Renal cortex interstitium (tissue), 11 donors: Measurements from ENCODE around the gene C1QBP. TPM values are rescaled to one million over a fixed set of nuclear protein-coding genes. Genes with fewer than 3 reads are reported as not detected.

Experiments used
- DNase-seq, 11 donors: peaks; one replicate each; pipeline ENCODE4 v3.0.0-alpha.2; 2013; ENCODE audit warnings: low read depth in 9 of 11, low spot score in 4 of 11; ENCODE audit errors: extremely low read depth in 1 of 11
- polyA plus RNA-seq, 3 donors: library from polyadenylated mRNA; unstranded; fragments of 120-200 nt; gene quantifications; one replicate each; pipeline ENCODE4 v1.2.1, GENCODE V29; 2013; ENCODE audit not compliant: insufficient read length in 3 of 3

C1QBP gene
- polyA plus RNA-seq, 3 donors: 139 to 166 (median 157) TPM

DNA sequence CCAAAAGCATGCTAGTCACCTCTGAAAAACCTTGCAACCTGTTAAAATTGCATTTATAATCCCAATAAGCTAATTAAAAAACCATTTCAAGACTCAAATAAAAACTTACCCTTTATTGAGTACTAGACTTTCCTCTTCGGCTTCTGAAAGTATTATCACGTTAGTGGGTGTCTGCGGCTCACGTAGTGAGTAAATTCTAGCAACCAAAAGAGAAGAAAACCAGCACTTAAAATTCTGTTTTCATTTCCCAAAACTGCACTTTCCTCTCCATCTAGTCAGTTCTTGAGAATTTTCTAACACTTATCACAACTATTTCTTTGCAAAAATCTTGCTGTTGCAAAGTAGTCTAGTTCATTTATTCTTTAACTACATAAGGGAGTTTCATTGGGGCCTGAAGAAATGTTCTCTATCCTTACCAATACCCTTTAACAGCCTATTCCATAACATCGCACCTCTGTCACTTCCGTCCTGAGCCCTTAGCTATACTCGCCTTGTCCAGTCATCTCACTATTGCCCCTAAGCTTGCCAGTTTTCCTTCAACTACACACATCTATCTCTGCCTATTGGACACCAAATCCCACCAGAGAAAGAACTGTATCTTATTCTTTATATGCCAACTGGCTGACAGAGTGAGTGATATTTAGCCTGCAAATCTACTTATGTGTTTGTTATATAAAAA lies 28.2 kb downstream of the C1QBP start:
- no peak for DNase-seq

DNA sequence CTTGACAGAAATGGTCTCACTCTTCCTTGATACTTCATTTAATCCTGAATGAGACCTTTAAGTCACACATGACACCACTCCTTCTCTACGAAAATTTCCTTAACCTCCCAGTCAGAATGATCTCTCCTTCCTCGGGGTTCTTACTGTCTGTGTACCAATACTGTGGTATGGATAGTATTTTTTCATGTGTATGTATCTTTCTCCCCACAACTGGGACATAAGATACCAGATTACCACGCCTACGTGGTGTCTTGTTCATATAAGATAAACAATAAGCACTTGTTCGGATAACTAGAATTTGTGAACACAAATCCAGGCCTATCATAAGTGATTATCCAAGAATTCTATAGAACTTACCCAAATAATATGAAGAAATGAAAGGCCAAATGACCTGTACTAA lies 30.8 kb downstream of the C1QBP start:
- DNase-seq: no peak

DNA sequence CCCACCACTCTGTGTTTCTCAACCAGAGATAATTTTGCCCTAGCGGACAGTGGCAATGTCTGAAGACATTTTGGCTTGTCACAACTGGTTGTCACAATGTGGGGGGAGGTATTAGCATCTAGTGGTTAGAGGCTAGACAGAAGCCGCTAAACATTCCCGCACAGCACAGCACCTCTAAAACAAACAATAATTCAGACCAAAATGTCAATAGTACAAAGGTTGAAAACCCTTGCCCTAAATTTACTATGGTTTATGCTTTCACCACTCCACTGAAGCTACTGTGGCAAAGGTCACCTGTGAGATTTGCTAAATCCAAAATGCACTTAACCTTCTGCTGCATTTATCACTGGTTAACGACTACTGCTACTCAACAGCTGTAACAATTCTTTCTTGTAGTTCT lies 33.6 kb downstream of the C1QBP start:
- DNase-seq: no peak

DNA sequence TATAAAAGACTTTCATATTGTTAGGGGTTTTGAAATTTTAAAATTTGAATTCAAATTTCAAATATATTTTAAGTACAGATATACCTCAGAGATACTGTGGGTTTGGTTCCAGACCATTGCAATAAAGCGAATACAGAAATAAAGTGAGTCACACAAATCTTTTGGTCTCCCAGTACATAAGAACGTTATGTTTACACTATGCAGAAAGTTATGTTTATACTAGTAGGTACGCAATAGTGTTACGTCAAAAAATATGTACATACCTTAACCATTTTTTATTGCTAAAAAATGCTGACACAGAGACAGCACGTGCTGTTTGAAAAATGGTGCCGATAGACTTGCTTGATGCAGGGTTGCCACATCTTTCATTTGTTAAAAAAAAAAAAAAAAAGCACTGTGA lies 39.2 kb downstream of the C1QBP start:
- DNase-seq: no peak

DNA sequence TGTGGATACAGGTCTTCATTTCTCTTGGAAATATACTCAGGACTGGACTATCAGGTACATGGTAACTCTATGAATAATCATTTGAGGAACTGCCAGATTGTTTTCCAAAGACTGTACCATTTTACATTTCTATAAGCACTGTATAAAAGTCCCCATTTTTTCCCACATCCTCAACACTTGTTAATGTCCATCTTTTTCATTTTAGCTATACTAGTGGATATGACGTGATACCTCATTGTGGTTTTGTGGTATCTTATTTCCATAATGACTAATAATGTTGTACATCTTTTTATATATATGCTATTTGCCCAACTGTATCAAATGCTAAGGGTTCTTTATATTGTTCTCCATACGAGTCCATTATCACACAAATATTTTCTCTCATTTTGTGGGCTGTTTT lies 42.3 kb downstream of the C1QBP start:
- DNase-seq: no peak

DNA sequence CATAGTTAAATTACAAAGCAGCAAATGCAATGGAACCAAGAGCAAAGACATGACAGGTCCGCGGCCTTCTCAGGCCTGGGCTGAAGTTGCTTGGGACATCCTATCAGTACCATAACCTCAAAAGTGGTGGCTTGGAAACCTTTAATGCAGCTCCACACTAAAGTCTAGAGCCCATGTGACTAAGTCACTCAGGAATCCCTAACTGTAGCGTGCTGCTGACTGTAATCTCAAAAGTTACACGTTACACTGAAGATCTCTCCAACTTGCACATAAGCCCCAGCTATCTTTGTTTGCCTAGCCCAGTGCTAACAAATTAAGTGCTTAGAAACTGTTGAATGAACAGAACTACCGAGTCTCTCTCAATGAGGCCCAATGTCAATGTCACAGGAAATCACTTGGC lies 47.3 kb downstream of the C1QBP start:
- no peak for DNase-seq

Other genes with a start within 250 kb of the C1QBP start
- gene ZNF594, start 247.3 kb downstream of the C1QBP start, polyA plus RNA-seq: 10 to 100 TPM; 21.2 to 27.9 (median 22.7) TPM
- gene SCIMP, start 204.3 kb downstream of the C1QBP start, polyA plus RNA-seq: 1 to 10 TPM; 1.1 to 2.8 (median 1.3) TPM
- gene RABEP1, start 156.9 kb downstream of the C1QBP start, polyA plus RNA-seq: 10 to 100 TPM; 58.2 to 60.6 (median 59.9) TPM
- 10 to 100 TPM; 66.3 to 77.4 (median 74.0) TPM for gene NUP88, start 19.5 kb downstream of the C1QBP start, polyA plus RNA-seq
- gene RPAIN, start 19.0 kb downstream of the C1QBP start, polyA plus RNA-seq: 10 to 100 TPM; 64.0 to 86.9 (median 64.2) TPM
- 10 to 100 TPM; 17.6 to 21.2 (median 20.1) TPM for gene DHX33, start 29.8 kb upstream of the C1QBP start, polyA plus RNA-seq
- 10 to 100 TPM; 80.0 to 87.4 (median 85.0) TPM for gene DERL2, start 47.0 kb upstream of the C1QBP start, polyA plus RNA-seq
- gene MIS12, start 47.4 kb upstream of the C1QBP start, polyA plus RNA-seq: 10 to 100 TPM; 36.7 to 43.6 (median 43.5) TPM
- 10 to 100 TPM; 39.9 to 62.1 (median 49.1) TPM for gene NLRP1, start 145.4 kb upstream of the C1QBP start, polyA plus RNA-seq